ENCODE measurements around the gene GANC.

The GANC gene

GRCh38 chr15:42385980-42386700 is 113.1 kb downstream of the GANC start:
- DNase-seq: no peak

GRCh38 chr15:42387603-42388002 is 114.6 kb downstream of the GANC start:
- no peak for DNase-seq

- DNase-seq: no peak
These were observed 119.5 kb downstream of the GANC start for GRCh38 chr15:42392309-42393024.

- DNase-seq: no peak
These were observed 121.1 kb downstream of the GANC start for GRCh38 chr15:42394106-42394505.

GRCh38 chr15:42395838-42396237 is 122.8 kb downstream of the GANC start:
- DNase-seq: no peak

- DNase-seq: no peak
These were observed 128.8 kb downstream of the GANC start for GRCh38 chr15:42401544-42402454.

GRCh38 chr15:42402455-42403205 is 129.6 kb downstream of the GANC start:
- no peak for DNase-seq

GRCh38 chr15:42403389-42403788 is 130.4 kb downstream of the GANC start:
- no peak for DNase-seq

- no peak for DNase-seq
These were observed 131.6 kb downstream of the GANC start for GRCh38 chr15:42404461-42405235.

GRCh38 chr15:42405863-42406482 is 133.0 kb downstream of the GANC start:
- no peak for DNase-seq

All from activated naive CD4-positive, alpha-beta T cell treated with anti-CD3 and anti-CD28 coated beads, Interleukin-2, amount 50 U/mL, for 16 hours (primary cell).